Activated CD4-positive, alpha-beta T cell treated with anti-CD3 and anti-CD28 coated beads, Interleukin-2, amount 50 U/mL, for 24 hours (primary cell): ENCODE data around the gene METTL25.

Source experiments
- DNase-seq, 2 donors: peaks; one replicate each; pipeline ENCODE4 v3.0.0-alpha.2; 2020; ENCODE audit warnings: low read depth in 1 of 2, low spot score in 1 of 2

METTL25 gene

DNA sequence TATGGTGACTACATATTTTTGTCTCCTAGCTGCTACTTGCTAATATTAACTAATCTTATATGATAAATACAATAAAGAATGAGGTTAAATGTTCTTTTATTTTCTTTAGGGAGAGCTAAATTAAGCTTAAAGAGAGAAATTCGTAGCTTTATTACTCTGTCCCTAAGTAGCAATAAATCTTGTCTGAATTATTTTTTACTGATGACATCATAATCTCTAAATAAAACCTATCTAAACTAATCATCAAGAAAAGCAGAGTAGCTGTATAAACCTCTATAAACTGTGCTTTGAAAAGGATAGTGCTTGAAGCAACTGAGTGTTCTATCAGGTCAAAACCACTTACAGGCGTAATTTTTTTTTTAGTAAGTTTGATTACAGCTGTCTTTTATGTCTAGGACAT lies 42.5 kb downstream of the METTL25 start:
- DNase-seq = no peak

- DNase-seq = no peak
Observed at GRCh38 chr12:82406651-82407050, 48.3 kb downstream of the METTL25 start.

DNA sequence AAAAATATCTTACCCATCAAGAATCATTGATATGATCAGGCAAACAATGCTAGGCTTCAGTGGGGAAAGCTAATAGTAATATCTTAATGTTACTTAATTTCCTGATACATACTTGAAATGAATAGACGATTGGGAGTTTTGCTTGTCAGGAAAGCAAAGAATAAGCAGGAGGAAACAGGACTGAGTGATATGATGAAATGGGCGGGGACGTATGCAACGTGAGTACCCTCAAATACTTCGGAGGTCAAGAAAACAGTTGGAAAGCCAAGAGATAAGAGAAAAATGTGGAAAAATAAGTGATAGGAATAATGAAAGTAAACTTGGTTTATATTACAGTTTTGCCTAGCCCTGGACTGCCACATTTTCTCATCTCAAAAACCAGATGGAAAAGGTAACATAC lies 49.2 kb downstream of the METTL25 start:
- DNase-seq = no peak

- DNase-seq = no peak
Observed at GRCh38 chr12:82408844-82409243, 50.5 kb downstream of the METTL25 start.

DNA sequence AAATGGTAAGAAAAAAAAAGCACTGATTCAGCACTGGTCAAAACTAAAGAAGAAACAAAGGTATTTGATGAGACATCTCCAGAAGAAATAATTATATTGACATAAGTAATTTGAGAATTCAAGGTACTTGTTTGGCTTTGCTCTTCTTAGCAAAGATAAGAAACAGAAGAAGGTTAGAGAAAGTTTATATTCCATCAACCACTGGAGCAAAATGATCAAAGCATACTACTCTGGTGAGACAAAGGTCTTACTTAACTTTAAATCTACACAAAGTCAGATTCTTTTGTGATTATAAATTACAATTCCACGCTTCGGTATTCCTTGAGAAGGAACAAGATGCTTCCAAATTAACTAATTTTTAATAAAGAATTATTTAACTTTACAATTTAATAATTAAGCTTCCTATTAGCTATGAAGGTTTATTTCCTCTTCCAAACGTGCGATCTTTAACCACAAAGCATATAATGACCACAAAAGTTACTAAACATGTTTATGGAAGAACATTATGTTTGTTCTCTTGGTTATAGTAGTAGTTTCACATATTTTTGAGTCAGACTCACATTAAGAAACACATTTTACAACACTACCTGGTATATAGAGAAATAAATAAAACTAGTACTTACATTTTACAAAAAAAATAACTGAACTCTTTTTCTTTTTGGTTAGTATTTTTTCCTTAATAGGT lies 53.4 kb downstream of the METTL25 start:
- DNase-seq = no peak

GRCh38 chr12:82412246-82412645 lies 53.9 kb downstream of the METTL25 start:
- DNase-seq = no peak

DNA sequence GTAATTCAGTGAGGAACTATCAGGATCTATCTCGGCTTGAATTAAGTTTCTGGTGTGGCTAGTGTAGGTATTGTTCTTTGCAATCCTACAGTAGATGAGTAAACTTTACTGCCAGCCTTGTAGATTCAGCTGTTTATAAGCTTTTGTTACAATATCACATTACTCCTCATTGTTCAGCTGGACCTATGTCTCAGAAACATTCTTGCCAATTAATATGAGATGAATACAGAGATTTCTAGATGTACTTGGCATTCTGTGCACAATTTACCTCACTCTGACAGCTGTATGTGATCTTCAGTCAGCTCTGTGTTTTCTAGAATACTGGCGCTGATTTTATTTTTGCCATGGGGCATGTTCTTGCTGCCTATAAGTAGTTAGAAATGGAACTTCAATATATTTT lies 55.7 kb downstream of the METTL25 start:
- DNase-seq = no peak

DNA sequence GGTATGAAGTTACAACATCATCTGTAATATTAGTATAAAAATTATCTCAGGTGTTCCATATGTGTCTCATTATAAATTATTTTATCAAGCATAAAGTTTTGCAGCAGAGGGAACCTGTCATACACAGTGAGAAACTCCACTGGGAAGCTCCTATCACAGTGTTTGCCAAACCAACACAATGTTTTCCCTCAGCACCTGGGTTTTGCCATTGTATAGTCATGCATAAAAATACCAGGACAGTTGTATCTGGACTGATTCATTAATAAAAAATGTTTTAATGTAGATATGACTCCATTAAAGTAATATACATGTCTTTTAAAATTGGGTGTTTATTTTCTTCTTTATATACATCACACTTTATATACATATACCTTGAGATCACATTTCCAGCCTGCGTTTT lies 56.6 kb downstream of the METTL25 start:
- DNase-seq = no peak

DNA sequence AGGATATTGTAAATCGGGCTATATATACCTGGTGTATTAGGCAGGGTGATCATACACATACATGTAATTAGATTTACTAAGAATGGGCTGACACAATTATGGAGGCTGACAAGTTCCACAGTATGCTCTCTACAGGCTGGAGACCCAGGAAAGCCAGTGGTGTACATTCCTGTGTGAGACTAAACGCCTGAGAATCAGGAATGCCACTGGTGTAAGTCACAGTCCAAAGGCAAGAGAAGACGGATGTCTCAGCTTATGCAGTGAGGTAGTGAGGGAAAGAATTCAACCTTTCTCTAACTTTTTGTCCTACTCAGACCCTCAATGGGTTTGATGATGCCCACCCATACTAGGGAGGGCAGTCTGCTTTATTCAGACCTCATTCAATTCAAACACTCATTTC lies 57.1 kb downstream of the METTL25 start:
- DNase-seq = no peak

DNA sequence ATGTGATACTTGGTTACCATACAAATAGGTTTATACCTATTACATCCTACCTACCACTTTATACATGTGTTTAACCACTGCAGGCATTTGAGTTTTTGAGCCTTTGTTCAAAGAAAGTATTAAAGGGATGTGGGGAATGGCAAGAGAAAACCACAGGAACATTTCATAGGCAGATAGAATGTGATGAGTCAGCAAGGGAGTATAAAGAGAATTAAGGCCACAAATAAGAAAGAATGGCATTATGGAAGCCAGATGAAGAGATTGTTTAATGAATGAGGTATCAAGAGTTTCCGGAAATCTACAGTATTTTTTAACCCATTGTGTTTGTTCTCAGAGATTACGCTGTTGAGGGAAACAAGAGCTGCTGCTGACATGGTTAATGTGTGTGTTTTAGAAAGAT lies 66.9 kb downstream of the METTL25 start:
- DNase-seq = no peak

GRCh38 chr12:82426081-82426480 lies 67.8 kb downstream of the METTL25 start:
- DNase-seq = no peak

GRCh38 chr12:82426586-82426985 lies 68.3 kb downstream of the METTL25 start:
- no peak for DNase-seq

DNA sequence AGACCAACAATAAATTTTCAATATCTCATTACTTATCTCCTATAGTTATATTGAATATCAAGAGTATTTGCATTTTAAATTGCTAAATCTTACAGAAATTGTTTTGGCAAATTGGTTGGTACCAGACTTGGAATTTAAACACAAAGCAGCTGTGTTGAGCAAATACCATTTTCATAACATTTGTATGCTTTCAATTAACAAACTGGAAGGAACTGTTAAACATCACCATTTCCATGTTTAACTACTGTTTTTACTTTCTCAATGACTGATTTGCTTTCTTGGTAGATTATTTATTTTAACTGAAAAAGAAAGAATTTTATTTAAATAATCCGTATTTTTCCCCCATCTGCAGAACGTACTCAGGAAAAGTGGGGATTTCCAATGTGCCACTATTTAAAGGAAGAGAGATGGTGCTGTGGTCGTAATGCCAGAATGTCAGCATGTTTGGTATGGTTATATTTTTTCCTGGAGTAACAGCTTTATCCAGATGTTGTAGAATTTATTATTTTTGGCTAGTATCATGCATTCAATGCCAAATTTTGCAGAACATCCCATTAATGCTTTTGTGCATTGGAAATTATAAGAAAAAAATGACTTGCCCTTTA lies 72.3 kb downstream of the METTL25 start:
- no peak for DNase-seq

DNA sequence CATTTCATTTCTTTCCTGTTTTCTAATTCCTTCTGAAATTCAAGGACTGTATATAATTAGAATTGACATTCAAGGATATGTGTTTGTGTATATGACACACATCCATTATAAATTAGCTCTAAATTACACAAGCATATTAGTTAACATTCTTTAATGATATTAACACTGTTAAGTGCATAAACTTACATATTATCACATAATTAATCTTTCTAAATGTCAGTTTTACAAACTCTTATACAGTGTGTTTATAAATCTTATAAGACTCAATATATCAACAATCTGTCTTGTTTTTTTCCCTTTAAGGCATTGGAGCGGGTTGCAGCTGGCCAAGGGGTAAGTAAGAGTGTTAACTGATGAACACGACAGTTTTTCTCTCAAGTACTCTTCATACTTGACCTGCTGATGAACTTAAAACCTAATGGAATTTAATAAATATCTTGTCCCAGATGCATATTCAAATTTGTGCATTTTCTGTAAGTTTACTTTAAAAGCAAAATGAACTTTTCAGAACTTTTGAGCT lies 76.1 kb downstream of the METTL25 start:
- DNase-seq = no peak

- no peak for DNase-seq
Observed at GRCh38 chr12:82436354-82436753, 78.0 kb downstream of the METTL25 start.

GRCh38 chr12:82437744-82438143 lies 79.4 kb downstream of the METTL25 start:
- no peak for DNase-seq

DNA sequence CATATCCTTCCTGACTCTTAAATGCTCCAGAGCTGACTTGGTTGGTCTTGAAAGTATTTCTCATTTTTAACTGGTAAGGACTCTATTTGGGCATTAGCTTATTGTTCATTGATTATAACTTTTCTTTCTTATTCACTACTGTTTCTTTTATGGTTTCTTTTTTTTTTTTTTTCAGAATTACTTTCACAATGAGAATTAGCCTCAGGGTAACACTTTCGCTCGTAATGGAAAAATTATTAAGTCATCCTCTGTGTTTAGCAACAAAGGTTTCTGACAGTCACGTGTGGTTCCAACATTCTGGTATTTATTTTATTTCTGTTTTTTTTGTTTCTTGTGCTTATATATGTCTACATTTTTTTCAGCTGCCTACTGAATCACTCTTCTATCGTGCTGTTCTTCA lies 80.0 kb downstream of the METTL25 start:
- DNase-seq = no peak

DNA sequence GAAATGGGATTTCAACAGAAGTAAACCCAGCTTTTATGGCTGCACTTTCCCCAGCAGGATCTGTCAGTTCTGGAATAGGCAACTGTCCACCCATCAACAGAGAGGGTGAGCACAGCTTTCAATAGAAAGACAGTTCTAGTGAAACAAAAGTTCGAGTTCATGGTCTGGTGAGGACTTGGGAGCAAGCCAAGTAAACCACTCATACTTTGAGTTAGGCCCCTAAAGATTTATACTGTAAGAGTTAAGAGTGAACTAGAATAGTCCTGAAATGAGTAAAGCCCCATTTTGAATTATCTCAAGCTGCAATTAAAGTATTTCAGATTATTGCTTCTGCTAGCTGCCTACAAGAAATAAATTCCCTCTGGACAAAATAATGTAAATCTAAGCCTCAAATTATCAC lies 82.6 kb downstream of the METTL25 start:
- no peak for DNase-seq

DNA sequence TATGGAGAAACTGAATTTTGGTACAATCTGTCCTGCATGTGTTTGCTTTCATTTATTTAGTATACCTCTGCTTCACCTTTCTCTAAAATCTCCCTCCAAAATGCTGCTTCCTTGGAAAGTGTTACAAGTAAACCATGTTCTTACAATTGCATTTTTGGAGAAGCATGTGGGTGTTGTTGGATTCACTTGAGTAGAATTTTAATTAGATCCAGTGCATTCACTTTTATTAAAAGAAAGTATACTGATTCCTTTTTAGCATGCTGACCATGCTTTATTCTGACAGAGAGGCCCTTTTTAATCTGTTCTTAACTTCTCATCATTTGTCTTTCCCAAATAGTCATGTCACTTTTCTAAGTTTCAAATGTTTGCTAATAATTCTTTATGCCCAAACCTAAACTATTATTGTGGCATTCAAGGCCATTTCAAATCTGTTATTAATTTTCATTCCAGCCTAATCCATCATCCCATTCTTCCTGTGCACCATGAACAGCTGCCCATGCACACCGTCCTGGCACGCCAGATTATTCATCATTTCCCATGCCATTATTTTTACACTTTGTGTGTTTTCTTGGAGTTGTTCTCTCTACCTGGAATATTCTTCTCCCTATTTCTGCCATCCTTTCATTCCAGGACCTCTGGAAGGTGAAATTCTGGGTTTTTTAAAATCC lies 90.7 kb downstream of the METTL25 start:
- DNase-seq = no peak

GRCh38 chr12:82456633-82457032 lies 98.3 kb downstream of the METTL25 start:
- DNase-seq = no peak

DNA sequence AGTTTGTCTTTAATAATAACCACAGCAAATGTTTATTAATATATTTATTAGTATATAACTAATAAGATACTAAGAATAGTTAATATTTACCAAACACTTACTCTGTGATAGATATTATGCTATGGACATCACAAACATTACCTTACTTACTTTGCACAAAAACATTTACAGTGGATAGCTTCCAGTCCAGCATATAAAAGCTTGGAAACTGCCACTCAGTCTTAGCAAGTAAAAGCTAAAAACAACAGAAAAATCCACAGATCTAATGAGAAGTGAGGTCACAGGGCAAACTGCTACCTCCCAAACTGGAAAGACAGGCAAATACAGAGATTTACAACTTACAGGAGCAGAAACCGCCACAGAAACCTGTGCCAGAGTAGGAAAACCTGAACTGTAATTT lies 99.8 kb downstream of the METTL25 start:
- DNase-seq = no peak

DNA sequence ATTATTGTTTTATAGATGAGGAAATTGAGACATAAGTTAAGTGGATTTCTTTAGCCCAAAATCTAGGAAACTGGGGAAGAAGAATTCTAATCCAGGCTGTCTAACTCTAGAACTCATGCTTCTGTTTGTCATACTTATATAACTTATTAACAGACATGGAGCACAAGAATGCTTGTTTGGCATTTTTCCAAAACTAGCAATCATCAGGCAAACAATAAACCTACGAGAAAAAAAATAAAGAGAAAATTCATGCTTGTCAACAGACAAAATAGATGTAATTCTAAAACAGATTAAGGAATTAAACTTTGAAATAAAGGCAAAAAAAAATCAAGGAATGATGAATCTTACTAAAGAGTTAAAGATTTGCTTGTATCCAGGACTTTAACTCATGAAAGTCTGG lies 103.1 kb downstream of the METTL25 start:
- no peak for DNase-seq
